ENCODE measurements around the gene TRAF6. TPM values are rescaled to one million over a fixed set of nuclear protein-coding genes. Genes with fewer than 3 reads are reported as not detected.

Gene TRAF6
- total and polyA plus RNA-seq, 7 donors: 4.7 to 14.9 (median 11.1) TPM

DNA sequence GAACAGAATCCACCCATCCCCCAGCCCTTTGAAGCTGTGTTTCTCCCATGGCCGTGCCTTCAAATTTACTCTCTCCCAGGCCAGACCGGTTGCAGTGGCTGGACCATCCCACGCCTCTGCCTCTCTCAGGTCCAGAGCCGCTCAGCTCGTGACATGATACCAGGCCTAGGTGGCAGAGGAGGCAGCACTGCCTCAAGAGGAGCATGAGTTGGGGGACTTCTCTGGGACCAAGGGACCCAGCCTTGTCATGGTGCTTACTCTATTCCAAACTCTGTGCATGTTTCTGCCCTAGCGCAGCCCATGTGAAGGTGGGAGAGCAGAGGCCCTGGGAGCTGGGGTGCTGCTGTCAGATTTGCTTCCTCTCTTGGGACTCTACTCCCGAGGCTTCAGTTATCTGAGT, 51.0 kb downstream of the TRAF6 start:
- no peak for ATAC-seq

DNA sequence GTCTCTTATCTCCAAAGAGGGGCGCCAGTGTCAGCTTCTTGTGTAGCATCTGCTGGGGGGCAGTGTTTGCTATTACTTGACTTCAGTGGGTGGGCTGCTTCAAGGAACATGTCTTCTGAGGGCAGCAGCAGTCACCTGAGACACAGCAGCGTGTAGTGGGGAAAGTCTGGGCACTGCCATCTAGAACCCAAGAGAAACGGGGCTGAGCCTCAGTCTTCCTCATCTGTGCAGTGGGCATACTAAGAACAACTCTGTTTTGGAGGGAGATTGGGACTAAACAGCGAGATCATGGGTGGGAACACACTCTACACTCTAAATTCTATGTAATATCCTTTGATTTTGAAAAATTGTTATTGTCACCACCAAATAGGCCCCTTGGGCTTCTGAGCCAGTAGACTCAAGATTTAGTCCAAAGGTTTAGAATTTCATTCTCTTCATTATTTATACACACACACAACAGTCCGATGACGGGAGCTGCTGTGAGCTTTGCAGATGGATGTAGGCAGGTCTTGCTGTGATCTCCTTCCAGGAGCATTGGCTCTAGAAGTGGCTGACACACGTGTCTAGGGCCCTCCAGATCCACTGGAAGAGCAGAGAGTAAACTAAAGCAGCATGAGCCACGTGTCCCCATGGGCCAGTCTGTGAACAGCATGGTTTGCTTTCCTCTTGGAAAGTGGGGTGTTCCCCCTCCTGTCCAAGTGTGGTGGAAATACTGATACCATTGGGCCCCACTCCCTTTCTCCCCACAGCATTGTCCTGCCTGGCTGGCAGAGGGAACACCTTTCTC, 51.8 kb downstream of the TRAF6 start:
- TF ChIP-seq CTCF (IDR thresholded peaks at IDR 0.05): no peak
- H3K27me3 ChIP-seq (ENCODE audit: insufficient read depth in 3 of 3, low read length in 2 of 3): no peaks in the 10 kb centered on the region
- H3K27ac ChIP-seq: no peak overlapping the region
- WGBS, 3 donors: 84 to 91% (median 86%) methylated on average over 8 of the region's 8 CpGs
- H3K4me3 ChIP-seq: no peak overlapping the region
- H3K4me1 ChIP-seq: peaks cover 17% of the 10 kb centered on the region
- no peaks in the 10 kb centered on the region for H3K36me3 ChIP-seq (ENCODE audit: insufficient read depth in 1 of 2, low read depth in 1 of 2)
- ATAC-seq (no peak), DNase-seq (no peak)
- no peaks in the 10 kb centered on the region for H3K9me3 ChIP-seq
- intact Hi-C loops (cut with DNase I): no loop called here

More for the DNA sequence above, 51.0 kb downstream of the TRAF6 start:
- H3K9me3 ChIP-seq: no peaks in the 10 kb centered on the region
- H3K4me3 ChIP-seq: no peak overlapping the region
- 88 to 95% (median 94%) methylated on average over 7 of the region's 7 CpGs for WGBS, 3 donors
- intact Hi-C loops (cut with DNase I): no loop called here
- H3K27ac ChIP-seq: no peak overlapping the region
- no peaks in the 10 kb centered on the region for H3K36me3 ChIP-seq (ENCODE audit: insufficient read depth in 1 of 2, low read depth in 1 of 2)
- H3K27me3 ChIP-seq (ENCODE audit: insufficient read depth in 3 of 3, low read length in 2 of 3): no peaks in the 10 kb centered on the region
- DNase-seq: no peak
- no peak for TF ChIP-seq CTCF (IDR thresholded peaks at IDR 0.05)
- peaks cover 17% of the 10 kb centered on the region for H3K4me1 ChIP-seq

GRCh38 chr11:36456156-36456555, 53.9 kb downstream of the TRAF6 start:
- no peak for TF ChIP-seq CTCF (IDR thresholded peaks at IDR 0.05)
- Histone ChIP-seq H3K4me3 (no peak overlapping the region), H3K36me3 (ENCODE audit: insufficient read depth in 1 of 2, low read depth in 1 of 2) (no peaks in the 10 kb centered on the region), H3K27ac (peak overlapping the region; percentile 64), H3K4me1 (peaks cover 17% of the 10 kb centered on the region), H3K9me3 (no peaks in the 10 kb centered on the region), H3K27me3 (ENCODE audit: insufficient read depth in 3 of 3, low read length in 2 of 3) (no peaks in the 10 kb centered on the region)
- 52 to 67% (median 52%) methylated on average over 6 of the region's 6 CpGs for WGBS, 3 donors
- DNase-seq (no peak), ATAC-seq (peak; percentile 16 to 21 (median 21))
- intact Hi-C loops (cut with DNase I): no loop called here

DNA sequence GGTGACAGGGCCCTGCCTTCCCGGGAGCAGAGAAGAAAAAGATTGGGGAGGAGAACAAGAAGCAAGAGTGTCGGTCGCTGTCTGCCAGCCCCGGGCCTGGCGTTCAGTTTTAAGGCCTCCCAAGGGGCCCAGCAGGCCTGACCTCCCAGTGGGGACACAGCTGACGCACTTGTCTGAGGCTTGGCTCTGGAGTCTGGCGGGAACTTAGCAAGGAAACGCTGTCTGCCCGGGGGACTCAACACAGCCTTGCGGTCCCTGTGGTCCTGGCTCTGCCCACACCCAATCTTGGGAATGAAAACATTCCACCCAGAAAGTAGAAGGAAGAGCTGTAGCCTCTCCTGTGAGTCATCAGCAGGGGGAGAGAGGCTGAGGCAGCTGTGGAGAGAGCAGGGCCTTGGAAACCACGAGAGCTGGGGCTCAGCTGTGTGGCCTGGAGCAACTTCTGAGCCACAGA, 54.4 kb downstream of the TRAF6 start:
- ATAC-seq: peak; percentile 80 to 88 (median 84)
- no peak for TF ChIP-seq CTCF (IDR thresholded peaks at IDR 0.05)
- DNase-seq: peak; percentile 81 to 90
- intact Hi-C loops (cut with DNase I): no loop called here
- H3K36me3 ChIP-seq (ENCODE audit: insufficient read depth in 1 of 2, low read depth in 1 of 2): no peaks in the 10 kb centered on the region
- H3K27ac ChIP-seq: peak overlapping the region; percentile 64
- WGBS, 3 donors: 8 to 16% (median 11%) methylated on average over 11 of the region's 11 CpGs
- H3K27me3 ChIP-seq (ENCODE audit: insufficient read depth in 3 of 3, low read length in 2 of 3): no peaks in the 10 kb centered on the region
- peaks cover 17% of the 10 kb centered on the region for H3K4me1 ChIP-seq
- H3K4me3 ChIP-seq: no peak overlapping the region
- no peaks in the 10 kb centered on the region for H3K9me3 ChIP-seq
